Activated CD4-positive, alpha-beta T cell treated with anti-CD3 and anti-CD28 coated beads, Interleukin-2, amount 10 ng/mL, durations not matched to agents 7 days and 5 days (primary cell): ENCODE data around the gene ZNF888. TPM values are rescaled to one million over a fixed set of nuclear protein-coding genes. Genes with fewer than 3 reads are reported as not detected.
"Not testable (repeated sequence)": the region's sequence is repeated elsewhere in the genome, so short reads cannot be mapped to it uniquely, and the experiment has no call there.

Experiments used
- CTCF ChIA-PET: fragments of 350-600 bp; sonication (Branson Sonifier 250); formaldehyde crosslinking; loops from one replicate; lab custom pipeline; 2021; ENCODE audit warnings: antibody characterized with exemption; lab: Charles Lee
- POLR2A ChIA-PET: fragments of 350-600 bp; sonication (Branson Sonifier 250); formaldehyde crosslinking; loops from one replicate; lab custom pipeline; 2021; ENCODE audit warnings: antibody characterized with exemption; lab: Charles Lee
- DNase-seq: peaks from one replicate; pipeline ENCODE4 v3.0.0-alpha.2; 2020
- H3K27ac Mint-ChIP-seq: one replicate; pipeline ENCODE4 v1.8.0; 2021; ENCODE audit warnings: mild to moderate bottlenecking, moderate library complexity, mixed read lengths
- H3K27me3 Mint-ChIP-seq: one replicate; pipeline ENCODE4 v1.8.0; 2021; ENCODE audit warnings: mixed read lengths
- H3K36me3 Mint-ChIP-seq: one replicate; pipeline ENCODE4 v1.8.0; 2021; ENCODE audit warnings: low read depth, mixed read lengths
- H3K4me1 Mint-ChIP-seq: one replicate; pipeline ENCODE4 v1.8.0; 2021; ENCODE audit warnings: mixed read lengths
- H3K4me3 Mint-ChIP-seq: one replicate; pipeline ENCODE4 v1.8.0; 2021; ENCODE audit warnings: mild to moderate bottlenecking, moderate library complexity, mixed read lengths
- H3K9me3 Mint-ChIP-seq: one replicate; pipeline ENCODE4 v1.8.0; 2021; ENCODE audit warnings: mixed read lengths
- total RNA-seq, 2 experiments: library from RNA; stranded (reverse); gene quantifications; one replicate each; pipeline ENCODE4 v1.2.3, GENCODE V29; 2021

The ZNF888 gene
- total RNA-seq, 2 experiments from 2014 or later: 7.7 to 7.8 TPM

GRCh38 chr19:52889931-52890330 is 33.3 kb downstream of the ZNF888 start:
- H3K27ac Mint-ChIP-seq: no peak overlapping the region
- POLR2A ChIA-PET: no interaction called here
- peaks cover 27% of the 10 kb centered on the region for H3K9me3 Mint-ChIP-seq
- peaks cover 3% of the 10 kb centered on the region for H3K4me1 Mint-ChIP-seq
- CTCF ChIA-PET: no interaction called here
- no peak for DNase-seq
- H3K36me3 Mint-ChIP-seq: peaks cover 84% of the 10 kb centered on the region
- no peaks in the 10 kb centered on the region for H3K27me3 Mint-ChIP-seq
- H3K4me3 Mint-ChIP-seq: no peak overlapping the region

GRCh38 chr19:52889076-52889475 is 34.2 kb downstream of the ZNF888 start:
- Mint-ChIP-seq H3K4me3 (no peak overlapping the region), H3K9me3 (peaks cover 26% of the 10 kb centered on the region), H3K27me3 (no peaks in the 10 kb centered on the region), H3K4me1 (no peaks in the 10 kb centered on the region), H3K36me3 (peaks cover 86% of the 10 kb centered on the region), H3K27ac (no peak overlapping the region)
- CTCF ChIA-PET: no interaction called here
- POLR2A ChIA-PET: no interaction called here
- no peak for DNase-seq

DNA sequence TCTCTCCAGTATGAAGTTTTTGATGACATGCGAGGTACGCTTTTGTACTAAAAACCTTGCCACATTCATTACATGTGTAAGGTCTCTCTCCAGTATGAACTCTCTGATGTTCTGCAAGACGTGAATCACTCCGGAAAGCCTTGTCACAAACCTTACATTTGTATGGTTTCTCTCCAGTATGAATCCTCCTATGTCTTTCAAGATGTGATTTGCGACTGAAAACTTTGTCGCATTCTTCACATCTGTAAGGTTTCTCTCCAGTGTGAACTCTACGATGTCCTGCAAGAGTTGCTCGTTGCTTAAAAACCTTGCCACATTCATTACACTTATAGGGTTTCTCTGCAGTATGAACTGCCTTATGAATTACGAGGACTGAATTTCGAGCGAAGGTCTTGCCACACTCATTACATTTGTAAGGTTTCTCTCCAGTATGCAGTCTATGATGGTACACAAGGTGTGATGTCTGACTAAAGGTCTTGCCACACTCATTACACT is 42.3 kb downstream of the ZNF888 start:
- ChIA-PET CTCF (no interaction called here), POLR2A (no interaction called here)
- Mint-ChIP-seq H3K4me1 (no peaks in the 10 kb centered on the region), H3K27ac (no peak overlapping the region), H3K27me3 (no peaks in the 10 kb centered on the region), H3K4me3 (no peak overlapping the region), H3K36me3 (peaks cover 73% of the 10 kb centered on the region), H3K9me3 (peaks cover 56% of the 10 kb centered on the region)
- no peak for DNase-seq

DNA sequence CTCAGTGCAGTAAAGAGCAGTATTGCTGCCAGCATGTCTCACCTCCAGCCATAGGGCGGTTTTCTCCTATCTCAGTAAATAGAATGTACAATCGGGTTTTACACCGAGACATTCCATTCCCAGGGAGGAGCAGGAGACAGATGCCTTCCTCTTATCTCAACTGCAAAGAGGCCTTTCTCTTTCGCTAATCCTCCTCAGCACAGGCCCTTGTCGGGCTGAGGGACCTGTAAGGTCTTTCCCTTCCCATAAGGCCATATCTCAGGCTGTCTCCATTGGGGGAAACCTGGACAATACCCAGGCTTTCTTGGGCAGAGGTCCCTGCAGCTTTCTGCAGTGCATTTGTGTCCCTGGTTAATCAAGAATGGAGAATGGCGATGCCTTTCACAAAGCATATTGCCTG is 50.2 kb downstream of the ZNF888 start:
- H3K36me3 Mint-ChIP-seq: peaks cover 17% of the 10 kb centered on the region
- CTCF ChIA-PET, H3K27ac Mint-ChIP-seq, H3K4me1 Mint-ChIP-seq, H3K4me3 Mint-ChIP-seq, POLR2A ChIA-PET, H3K27me3 Mint-ChIP-seq, DNase-seq: not testable (repeated sequence)
- H3K9me3 Mint-ChIP-seq: peaks cover 59% of the 10 kb centered on the region

- no peak for DNase-seq
- H3K36me3 Mint-ChIP-seq: peaks cover 11% of the 10 kb centered on the region
- peaks cover 53% of the 10 kb centered on the region for H3K9me3 Mint-ChIP-seq
- H3K27me3 Mint-ChIP-seq: no peaks in the 10 kb centered on the region
- ChIA-PET POLR2A (no interaction called here), CTCF (no interaction called here)
- H3K4me1 Mint-ChIP-seq: no peaks in the 10 kb centered on the region
- no peak overlapping the region for H3K27ac Mint-ChIP-seq
- no peak overlapping the region for H3K4me3 Mint-ChIP-seq
Measured at GRCh38 chr19:52871466-52871865, 51.8 kb downstream of the ZNF888 start.

DNA sequence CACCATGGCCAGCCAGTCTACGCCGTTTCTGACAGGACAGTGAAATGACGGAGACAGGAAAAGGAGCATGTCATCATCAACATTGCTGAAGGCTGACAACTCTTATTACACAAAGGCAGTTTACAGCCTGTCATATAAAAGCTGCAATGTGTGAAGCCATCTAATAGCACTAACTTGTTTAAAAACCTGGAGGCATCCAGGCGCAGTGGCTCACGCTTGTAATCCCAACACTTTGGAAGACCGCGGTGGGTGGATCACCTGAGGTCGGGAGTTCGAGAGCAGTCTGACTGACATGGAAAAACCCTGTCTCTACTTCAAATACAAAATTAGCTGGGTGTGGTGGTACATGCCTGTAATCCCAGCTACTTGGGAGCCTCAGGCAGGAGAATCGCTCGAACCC is 55.2 kb downstream of the ZNF888 start:
- H3K36me3 Mint-ChIP-seq, H3K27ac Mint-ChIP-seq, CTCF ChIA-PET, H3K4me1 Mint-ChIP-seq, H3K27me3 Mint-ChIP-seq, H3K4me3 Mint-ChIP-seq, DNase-seq, POLR2A ChIA-PET: not testable (repeated sequence)
- H3K9me3 Mint-ChIP-seq: peaks cover 34% of the 10 kb centered on the region

- DNase-seq: peak; percentile 73
- POLR2A ChIA-PET, CTCF ChIA-PET, H3K27me3 Mint-ChIP-seq: not testable (repeated sequence)
- peaks cover 36% of the 10 kb centered on the region for H3K9me3 Mint-ChIP-seq
- peaks cover 18% of the 10 kb centered on the region for H3K4me1 Mint-ChIP-seq
- H3K4me3 Mint-ChIP-seq: peak within 1 kb of the TSS; percentile 88
- peaks cover 38% of the 10 kb centered on the region for H3K36me3 Mint-ChIP-seq
- peak within 1 kb of the TSS; percentile 92 for H3K27ac Mint-ChIP-seq
Measured at GRCh38 chr19:52857378-52858191, 65.6 kb downstream of the ZNF888 start, which contains the start of gene ZNF468. ZNF468 (minus strand) TSS chr19:52857619; CDS start chr19:52854272, 3,347 bp downstream.

DNA sequence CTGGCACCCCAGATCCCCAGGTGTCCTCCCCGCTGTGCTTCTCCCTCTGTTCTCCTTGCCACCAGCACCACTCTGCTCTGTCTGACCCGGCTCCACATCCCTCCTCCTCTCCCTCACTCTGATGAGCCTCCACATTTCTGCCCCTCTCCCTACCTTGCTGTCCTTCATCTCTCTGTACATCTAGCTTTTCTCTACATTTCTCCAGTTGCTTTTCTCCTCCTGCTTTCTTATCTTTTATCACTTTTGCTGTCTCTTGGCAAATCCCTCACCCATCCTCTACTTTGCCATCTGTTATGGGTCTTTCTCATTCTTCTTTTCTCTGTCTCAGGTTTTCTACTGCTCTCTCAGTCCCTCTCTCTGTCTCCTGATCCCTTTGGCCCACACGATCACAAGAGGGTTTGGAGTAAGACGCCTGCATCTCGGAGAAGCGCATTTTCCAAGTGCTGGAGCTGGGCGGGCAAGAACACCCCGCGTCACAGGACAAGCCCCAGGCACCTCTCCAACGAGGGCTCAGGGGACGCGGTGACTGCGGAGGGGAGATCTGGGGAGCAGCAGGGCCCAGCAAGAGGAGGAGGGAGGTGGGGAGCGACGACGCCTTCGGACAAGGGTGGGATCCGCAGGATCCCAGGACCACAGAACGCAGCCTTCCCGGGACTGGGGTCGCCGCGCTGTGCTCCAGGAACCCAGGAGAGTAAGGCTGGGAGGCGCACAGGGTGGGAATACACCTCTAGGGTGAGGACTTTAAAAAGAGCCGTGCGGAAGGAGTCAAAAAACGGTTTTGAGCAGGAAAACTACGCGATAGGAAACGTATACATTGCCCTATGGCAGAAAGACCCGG is 66.5 kb downstream of the ZNF888 start:
- Mint-ChIP-seq H3K36me3 (peaks cover 44% of the 10 kb centered on the region), H3K27ac (peak overlapping the region; percentile 92), H3K4me1 (peaks cover 18% of the 10 kb centered on the region), H3K9me3 (peaks cover 28% of the 10 kb centered on the region), H3K4me3 (peak overlapping the region; percentile 88)
- POLR2A ChIA-PET, H3K27me3 Mint-ChIP-seq, CTCF ChIA-PET: not testable (repeated sequence)
- DNase-seq: peak; percentile 8

Other genes starting within 250 kb of the ZNF888 start
- 10 to 100 TPM; 30.2 to 34.9 TPM for gene ZNF611, start 188.4 kb downstream of the ZNF888 start, total RNA-seq
- gene ZNF600, start 136.6 kb downstream of the ZNF888 start, total RNA-seq: 10 to 100 TPM; 17.5 to 20.8 TPM
- 10 to 100 TPM; 23.8 to 24.9 TPM for gene ZNF28, start 101.8 kb downstream of the ZNF888 start, total RNA-seq
- 10 to 100 TPM; 15.9 to 16.3 TPM for gene ZNF468, start 65.8 kb downstream of the ZNF888 start, total RNA-seq
- gene ZNF320, start 25.8 kb downstream of the ZNF888 start, total RNA-seq: 10 to 100 TPM; 10.9 TPM
- 10 to 100 TPM; 14.0 to 14.5 TPM for gene ZNF816, start 39.5 kb upstream of the ZNF888 start, total RNA-seq
- gene ERVV-1, start 90.5 kb upstream of the ZNF888 start, total RNA-seq: not detected
- not detected for gene ERVV-2, start 121.3 kb upstream of the ZNF888 start, total RNA-seq
- gene ZNF160, start 180.0 kb upstream of the ZNF888 start, total RNA-seq: 10 to 100 TPM; 40.2 to 42.9 TPM
- gene ZNF415, start 209.5 kb upstream of the ZNF888 start, total RNA-seq: 1 to 10 TPM; 1.3 to 1.9 TPM
- gene ZNF347, start 235.6 kb upstream of the ZNF888 start, total RNA-seq: 10 to 100 TPM; 11.7 to 12.3 TPM